ENCODE data around the gene MYMK. TPM values are rescaled to one million over a fixed set of nuclear protein-coding genes. Genes with fewer than 3 reads are reported as not detected.

MYMK gene
- total and polyA plus RNA-seq, 2 experiments from 2014 or later = not detected

DNA sequence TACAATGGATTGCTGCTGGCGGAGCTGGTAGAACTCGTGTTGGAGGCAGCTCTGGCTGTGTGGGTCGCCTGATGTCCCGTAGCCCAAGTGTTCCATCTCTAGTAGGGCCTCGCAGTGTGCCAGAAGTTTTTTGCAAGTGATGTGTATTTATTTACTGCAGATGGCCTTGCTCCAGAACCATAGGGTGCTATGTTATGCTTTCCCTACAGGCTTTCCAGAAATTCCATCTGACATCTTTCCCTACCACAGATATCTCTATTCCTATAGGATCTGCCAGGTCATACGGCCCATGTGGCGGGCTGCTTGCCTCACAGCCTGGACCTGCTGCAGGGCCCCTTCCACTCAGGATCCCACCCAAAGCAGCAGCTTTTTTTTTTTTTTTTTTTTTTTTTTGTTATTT is 26.7 kb upstream of the MYMK start (continued):
- TF ChIP-seq, protein P1, sequence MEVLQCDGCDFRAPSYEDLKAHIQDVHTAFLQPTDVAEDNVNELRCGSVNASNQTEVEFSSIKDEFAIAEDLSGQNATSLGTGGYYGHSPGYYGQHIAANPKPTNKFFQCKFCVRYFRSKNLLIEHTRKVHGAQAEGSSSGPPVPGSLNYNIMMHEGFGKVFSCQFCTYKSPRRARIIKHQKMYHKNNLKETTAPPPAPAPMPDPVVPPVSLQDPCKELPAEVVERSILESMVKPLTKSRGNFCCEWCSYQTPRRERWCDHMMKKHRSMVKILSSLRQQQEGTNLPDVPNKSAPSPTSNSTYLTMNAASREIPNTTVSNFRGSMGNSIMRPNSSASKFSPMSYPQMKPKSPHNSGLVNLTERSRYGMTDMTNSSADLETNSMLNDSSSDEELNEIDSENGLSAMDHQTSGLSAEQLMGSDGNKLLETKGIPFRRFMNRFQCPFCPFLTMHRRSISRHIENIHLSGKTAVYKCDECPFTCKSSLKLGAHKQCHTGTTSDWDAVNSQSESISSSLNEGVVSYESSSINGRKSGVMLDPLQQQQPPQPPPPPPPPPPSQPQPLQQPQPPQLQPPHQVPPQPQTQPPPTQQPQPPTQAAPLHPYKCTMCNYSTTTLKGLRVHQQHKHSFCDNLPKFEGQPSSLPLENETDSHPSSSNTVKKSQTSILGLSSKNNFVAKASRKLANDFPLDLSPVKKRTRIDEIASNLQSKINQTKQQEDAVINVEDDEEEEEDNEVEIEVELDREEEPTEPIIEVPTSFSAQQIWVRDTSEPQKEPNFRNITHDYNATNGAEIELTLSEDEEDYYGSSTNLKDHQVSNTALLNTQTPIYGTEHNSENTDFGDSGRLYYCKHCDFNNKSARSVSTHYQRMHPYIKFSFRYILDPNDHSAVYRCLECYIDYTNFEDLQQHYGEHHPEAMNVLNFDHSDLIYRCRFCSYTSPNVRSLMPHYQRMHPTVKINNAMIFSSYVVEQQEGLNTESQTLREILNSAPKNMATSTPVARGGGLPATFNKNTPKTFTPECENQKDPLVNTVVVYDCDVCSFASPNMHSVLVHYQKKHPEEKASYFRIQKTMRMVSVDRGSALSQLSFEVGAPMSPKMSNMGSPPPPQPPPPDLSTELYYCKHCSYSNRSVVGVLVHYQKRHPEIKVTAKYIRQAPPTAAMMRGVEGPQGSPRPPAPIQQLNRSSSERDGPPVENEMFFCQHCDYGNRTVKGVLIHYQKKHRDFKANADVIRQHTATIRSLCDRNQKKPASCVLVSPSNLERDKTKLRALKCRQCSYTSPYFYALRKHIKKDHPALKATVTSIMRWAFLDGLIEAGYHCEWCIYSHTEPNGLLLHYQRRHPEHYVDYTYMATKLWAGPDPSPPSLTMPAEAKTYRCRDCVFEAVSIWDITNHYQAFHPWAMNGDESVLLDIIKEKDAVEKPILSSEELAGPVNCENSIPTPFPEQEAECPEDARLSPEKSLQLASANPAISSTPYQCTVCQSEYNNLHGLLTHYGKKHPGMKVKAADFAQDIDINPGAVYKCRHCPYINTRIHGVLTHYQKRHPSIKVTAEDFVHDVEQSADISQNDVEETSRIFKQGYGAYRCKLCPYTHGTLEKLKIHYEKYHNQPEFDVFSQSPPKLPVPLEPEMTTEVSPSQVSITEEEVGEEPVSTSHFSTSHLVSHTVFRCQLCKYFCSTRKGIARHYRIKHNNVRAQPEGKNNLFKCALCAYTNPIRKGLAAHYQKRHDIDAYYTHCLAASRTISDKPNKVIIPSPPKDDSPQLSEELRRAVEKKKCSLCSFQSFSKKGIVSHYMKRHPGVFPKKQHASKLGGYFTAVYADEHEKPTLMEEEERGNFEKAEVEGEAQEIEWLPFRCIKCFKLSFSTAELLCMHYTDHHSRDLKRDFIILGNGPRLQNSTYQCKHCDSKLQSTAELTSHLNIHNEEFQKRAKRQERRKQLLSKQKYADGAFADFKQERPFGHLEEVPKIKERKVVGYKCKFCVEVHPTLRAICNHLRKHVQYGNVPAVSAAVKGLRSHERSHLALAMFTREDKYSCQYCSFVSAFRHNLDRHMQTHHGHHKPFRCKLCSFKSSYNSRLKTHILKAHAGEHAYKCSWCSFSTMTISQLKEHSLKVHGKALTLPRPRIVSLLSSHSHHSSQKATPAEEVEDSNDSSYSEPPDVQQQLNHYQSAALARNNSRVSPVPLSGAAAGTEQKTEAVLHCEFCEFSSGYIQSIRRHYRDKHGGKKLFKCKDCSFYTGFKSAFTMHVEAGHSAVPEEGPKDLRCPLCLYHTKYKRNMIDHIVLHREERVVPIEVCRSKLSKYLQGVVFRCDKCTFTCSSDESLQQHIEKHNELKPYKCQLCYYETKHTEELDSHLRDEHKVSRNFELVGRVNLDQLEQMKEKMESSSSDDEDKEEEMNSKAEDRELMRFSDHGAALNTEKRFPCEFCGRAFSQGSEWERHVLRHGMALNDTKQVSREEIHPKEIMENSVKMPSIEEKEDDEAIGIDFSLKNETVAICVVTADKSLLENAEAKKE (CRISPR knock-in tag; IDR thresholded peaks at IDR 0.05) = no peak
- TF ChIP-seq POLR2AphosphoS5 (IDR thresholded peaks at IDR 0.05; ENCODE audit: low read depth) = no peak
- TF ChIP-seq ZNF114 (CRISPR knock-in tag; IDR thresholded peaks at IDR 0.05) = no peak
- TF ChIP-seq CREB1 (CRISPR knock-in tag; IDR thresholded peaks at IDR 0.05; ENCODE audit: low read depth) = no peak
- TF ChIP-seq ZNF331 (CRISPR knock-in tag; IDR thresholded peaks at IDR 0.05; ENCODE audit: low read depth) = no peak
- no peak for TF ChIP-seq NANOG (IDR thresholded peaks at IDR 0.05; ENCODE audit: borderline replicate concordance)
- TF ChIP-seq EZH2 (IDR thresholded peaks at IDR 0.05; ENCODE audit: low read depth, unreplicated experiment) = no peak

- Histone ChIP-seq H3K4me3 (no peak overlapping the region), H3F3A (replicated peaks; ENCODE audit: low read depth) (no peaks in the 10 kb centered on the region), H3K79me2 (replicated peaks; ENCODE audit: insufficient read depth) (no peaks in the 10 kb centered on the region), H3K4me1 (ENCODE audit: insufficient read depth) (no peaks in the 10 kb centered on the region), H3K9me2 (ENCODE audit: insufficient read depth) (no peaks in the 10 kb centered on the region), H3K27ac (ENCODE audit: low read depth) (no peak overlapping the region), H4K20me1 (replicated peaks; ENCODE audit: insufficient read depth) (no peaks in the 10 kb centered on the region), H3K36me3 (ENCODE audit: insufficient read depth) (no peaks in the 10 kb centered on the region), H2AFZ (no peak overlapping the region), H3K27me3 (ENCODE audit: insufficient read depth) (no peaks in the 10 kb centered on the region), H3K4me2 (no peak overlapping the region)
- H3K4me1 Mint-ChIP-seq = peaks cover 4% of the 10 kb centered on the region
- no peaks in the 10 kb centered on the region; the same call in 2 of the 3 replicates for H3K36me3 Mint-ChIP-seq (ENCODE audit: low read depth)
- H3K4me3 Mint-ChIP-seq = no peak overlapping the region; the same call in 2 of the 3 replicates
- H3K27ac Mint-ChIP-seq = no peak overlapping the region
- DNase-seq (ENCODE audit: low spot score) (no peak), ATAC-seq (no peak)
- TF ChIP-seq JUNB (IDR thresholded peaks at IDR 0.05; ENCODE audit: unreplicated experiment) = no peak
- TF ChIP-seq REST (IDR thresholded peaks at IDR 0.05; ENCODE audit: unreplicated experiment) = no peak
- peaks cover 1% of the 10 kb centered on the region for H3K27me3 Mint-ChIP-seq (ENCODE audit: insufficient read depth, low read depth, poor library complexity)
- H3K9me3 Mint-ChIP-seq = no peaks in the 10 kb centered on the region
Measured at GRCh38 chr9:133547116-133547515, 22.4 kb upstream of the MYMK start.

All from GM23338 (cell line).